Stimulated activated CD8-positive, alpha-beta memory T cell treated with anti-CD3 and anti-CD28 coated beads, Interleukin-7, amount 100 ng/mL, for 4 hours (primary cell): ENCODE results near the gene ADD2.

Source experiments
- DNase-seq, 2 donors: peaks; one replicate each; pipeline ENCODE4 v3.0.0-alpha.2; 2020; ENCODE audit warnings: low read depth in 2 of 2

The ADD2 gene

DNA sequence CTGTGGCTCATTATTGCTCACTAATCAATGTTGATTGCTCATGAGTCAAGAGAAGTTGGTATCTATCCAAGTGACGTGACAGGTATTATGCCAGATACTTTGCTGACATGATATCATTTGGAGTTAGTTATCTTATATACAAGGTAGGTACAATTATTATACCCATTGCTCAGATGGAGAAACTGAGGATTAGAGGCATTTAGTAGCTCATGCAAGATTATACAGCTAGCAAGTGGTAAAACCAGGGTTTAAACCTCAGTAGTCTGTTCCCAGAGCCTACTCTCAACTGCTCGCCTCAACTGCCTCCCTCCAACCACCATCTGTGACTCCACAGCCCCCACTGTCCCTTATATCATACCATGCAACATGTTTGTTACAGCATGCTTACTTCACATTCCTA lies 16.3 kb upstream of the ADD2 start:
- DNase-seq = no peak

DNA sequence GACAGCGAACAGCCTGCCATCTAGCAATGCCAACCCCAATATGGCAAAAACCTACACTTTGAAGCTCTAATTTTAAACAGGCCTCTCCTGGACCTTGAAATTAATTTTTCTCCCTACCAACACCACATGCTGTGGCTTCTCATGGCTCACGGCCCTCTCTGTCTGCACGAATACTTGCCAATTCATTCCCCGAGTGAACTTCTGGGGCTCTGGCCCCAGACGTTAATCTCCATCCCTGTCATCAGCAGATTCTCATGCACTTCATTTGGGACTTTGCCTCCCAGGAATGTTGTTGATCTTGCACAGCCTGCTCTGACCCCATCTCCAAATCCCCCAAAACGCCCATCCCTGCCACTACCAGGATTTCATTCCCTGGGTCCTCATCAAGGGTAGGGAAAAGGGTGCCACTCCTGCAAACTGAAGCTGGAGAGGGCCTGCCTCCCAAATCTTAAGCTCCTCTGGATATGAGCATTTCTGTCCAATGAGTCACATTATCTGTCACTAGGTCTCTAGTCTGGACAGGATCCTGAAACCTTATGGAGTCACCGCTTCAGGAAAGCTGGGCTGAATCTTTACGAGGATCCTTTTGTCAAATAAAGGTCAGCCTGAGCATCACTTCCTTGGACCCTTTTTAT lies 12.0 kb upstream of the ADD2 start:
- no peak for DNase-seq

DNA sequence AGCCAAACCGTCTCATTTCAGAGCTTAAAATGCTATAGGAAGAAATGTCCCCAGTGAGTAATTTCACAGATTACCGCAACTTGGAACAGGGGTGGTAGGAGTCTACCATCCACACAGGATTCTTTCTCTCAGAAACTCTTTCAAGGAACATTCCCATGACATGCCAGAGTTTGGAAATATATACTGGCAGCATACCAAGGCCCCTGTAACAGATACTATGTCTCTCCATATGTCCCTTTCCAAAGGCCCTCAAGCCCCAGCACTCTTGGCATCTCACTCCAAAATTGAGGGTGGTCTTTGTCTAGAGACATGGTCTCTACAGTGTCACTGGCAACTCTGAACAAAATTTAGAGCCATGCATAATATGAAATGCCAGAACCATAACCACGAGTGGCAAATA lies 11.5 kb upstream of the ADD2 start:
- no peak for DNase-seq

DNA sequence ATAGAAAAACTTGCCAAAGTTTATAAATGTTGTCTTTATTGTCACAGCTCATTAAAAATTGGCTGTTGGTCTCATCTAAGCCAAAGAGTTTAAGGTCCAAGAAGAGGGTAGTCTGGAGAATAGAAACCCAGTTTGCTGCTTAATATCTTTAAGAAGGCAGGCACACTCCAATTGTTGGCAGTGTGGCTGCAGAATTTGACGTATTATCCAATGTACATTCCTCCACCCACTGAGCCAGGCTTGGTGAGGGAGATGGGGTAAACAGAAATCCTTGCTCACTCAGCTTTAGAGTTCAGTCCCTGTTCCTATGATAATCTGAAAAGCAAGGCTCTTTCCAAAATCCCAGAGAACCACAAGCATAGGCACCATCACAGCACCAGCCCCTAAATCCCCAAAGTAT lies 10.7 kb upstream of the ADD2 start:
- no peak for DNase-seq

DNA sequence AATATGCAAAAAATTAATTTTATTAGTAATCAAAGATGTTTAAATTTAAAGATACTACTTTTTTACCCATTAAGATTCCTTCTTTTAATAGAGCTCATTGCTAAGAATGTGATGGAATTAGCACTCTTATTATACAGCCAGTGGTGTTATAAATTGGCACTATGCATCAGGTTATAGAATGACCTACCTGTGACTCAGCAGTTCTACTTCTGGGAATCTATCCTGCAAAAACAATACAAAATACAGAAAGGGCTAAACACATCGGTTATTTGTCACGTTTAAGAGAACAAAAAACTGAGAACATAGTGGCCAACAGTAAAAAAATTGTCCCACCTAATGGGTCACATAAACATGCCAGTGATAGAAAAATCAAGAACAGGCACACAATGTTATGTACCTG lies 9.4 kb upstream of the ADD2 start:
- no peak for DNase-seq

DNA sequence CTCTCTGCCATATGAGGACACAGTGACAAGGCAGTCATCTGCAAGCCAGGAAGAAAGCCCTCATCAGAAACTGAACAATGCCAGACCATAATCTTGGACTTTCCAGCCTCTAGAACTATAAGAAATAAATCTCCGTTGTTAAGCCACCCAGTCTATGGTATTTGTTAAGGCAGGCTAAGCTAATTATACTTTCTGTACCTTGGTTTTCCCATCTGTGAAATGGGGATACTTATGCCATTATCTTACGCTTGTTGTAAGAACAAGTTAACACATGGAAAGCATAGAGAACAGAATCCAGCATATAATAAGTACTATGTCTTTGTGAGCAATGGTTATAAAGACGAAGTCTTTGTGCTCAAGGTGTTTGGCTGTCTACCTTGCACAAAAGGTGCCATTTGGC lies 8.3 kb upstream of the ADD2 start:
- no peak for DNase-seq

DNA sequence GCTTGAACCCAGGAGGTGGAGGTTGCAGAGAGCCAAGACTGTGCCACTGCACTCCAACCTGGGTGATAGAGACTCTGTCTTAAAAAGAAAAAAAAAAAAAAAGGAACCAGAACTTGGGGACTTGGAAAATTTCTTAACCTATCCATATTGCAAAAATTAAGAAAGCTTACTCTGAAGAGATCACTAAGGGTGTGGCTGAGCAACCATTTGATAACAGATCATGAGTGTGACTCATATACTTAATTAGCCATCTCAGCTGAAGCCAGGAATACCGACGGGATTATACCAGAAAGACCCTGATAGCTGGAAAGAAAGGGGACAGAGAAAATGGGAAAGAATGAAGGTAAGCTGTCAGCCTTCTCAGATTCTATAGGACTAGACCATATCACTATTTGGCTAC lies 7.1 kb upstream of the ADD2 start:
- no peak for DNase-seq

DNA sequence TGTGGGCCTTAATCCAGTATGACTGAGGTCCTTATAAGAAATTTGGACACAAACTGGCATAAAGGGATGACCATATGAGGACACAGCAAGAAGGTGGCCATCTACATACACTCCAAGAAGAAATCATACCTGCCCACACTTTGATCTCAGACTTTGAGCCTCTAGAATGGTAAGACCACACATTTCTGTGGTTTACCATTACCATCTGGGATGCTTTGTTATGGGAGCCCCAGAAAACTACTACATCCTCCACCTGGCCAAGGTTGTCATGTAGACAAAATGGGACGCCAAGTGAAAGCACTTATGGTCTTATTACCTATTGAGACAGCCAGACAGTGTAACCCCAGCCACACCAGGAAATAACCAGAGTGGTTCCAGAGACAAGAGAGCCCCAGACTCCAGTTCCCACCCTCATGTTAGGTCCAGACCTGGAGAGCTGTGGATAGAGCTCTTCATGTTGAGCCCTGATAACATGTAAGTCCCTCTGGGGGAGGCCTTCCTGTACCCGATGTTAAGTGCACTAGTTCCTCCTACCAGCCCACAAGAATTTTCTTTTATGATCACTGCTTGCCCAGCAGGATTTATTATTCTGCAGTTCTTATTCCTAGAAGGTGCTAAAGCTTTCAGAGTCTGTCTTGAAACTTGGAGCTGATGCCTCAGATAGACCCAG lies 4.6 kb upstream of the ADD2 start:
- DNase-seq = no peak

DNA sequence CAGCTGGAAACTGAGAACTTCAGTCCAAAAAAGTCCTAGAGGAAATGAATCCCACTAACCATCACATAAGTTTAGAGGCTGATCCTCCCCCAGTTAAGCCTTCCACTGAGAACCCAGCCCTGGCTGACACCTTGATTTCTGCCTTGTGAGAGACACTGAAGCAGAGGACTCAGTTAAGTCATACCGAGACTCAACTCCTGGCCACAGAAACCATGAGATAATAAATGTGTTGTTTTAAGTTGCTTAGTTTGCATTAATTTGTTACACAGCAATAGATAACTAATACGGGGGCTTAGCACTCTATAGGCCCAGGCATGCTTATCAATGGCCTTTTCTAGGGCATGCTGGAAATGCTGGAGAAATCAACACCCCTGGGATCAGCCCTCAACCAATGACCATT lies 3.4 kb upstream of the ADD2 start:
- DNase-seq = no peak

DNA sequence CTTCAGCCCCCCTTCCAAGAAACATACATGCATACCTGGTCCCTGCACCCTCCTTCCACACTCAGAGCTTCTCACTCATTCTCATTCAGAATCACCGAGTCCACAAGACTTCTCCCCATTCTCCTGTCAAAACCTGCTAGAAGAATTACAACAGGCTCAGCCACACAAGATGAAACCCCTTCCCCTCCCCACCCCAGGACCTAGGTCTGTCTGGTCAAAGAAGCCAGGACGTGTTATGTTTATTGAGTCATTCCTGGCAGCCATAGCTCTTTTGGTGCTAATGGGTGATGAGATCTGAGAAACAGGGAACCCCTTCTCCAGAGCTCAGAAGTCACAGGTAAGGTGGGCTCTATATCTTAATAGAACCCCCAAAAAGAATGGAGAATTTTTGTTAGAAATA lies 1.4 kb upstream of the ADD2 start:
- DNase-seq = no peak

DNA sequence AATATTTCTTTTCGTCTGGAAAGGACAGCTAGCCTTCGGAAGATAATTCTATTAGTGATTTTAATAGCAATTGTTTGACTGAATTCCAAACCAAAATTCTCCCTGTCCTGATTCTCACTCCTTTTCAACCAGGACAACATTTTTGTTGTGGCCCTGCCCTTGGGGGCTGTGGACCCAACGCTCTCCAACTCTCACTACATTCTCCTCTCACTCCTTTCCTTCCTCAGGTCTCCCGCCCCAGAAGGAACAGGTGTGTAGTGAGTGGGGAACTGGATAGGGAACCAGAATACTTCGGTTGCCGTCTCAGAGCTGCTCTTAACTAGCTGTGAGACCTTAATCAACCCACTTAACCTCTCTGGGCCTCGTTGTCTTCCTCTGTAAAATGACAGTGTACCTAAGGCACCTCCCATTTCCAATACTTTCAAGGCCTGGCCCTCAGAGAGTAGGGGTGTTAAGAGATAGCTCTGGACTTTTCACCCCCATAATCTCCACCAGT lies 638 bp upstream of the ADD2 start:
- no peak for DNase-seq

DNA sequence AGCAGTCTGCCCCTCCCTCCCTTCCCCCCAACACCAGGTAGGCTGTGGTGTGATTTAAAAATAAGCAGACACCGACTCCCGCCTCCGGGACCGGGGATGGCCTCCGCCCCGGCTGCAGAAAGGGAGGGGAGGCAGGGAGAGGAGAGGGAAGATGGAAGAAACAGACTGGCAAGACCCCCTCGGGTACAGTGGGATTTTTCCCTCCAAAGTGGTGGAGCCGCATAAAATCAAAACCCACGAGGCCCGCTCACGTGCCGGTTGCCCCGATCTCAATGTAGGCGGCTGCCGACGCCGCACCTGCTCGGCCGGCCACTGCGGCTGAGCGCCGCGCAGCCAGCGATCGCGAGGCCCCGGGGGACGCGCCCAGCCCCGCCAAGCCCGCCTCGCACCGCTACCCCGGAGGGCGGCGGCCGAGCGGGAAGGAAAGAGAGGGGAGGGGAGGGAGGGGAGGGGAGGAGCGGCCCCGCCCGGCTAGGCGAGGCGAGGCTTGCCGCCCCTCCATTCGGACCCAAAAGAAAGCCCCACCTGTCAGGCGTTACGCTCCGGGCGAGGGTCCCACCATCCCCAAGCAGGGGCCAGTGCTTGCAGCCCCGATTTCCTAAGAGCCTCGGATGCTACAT lies 811 bp downstream of the ADD2 start:
- no peak for DNase-seq

DNA sequence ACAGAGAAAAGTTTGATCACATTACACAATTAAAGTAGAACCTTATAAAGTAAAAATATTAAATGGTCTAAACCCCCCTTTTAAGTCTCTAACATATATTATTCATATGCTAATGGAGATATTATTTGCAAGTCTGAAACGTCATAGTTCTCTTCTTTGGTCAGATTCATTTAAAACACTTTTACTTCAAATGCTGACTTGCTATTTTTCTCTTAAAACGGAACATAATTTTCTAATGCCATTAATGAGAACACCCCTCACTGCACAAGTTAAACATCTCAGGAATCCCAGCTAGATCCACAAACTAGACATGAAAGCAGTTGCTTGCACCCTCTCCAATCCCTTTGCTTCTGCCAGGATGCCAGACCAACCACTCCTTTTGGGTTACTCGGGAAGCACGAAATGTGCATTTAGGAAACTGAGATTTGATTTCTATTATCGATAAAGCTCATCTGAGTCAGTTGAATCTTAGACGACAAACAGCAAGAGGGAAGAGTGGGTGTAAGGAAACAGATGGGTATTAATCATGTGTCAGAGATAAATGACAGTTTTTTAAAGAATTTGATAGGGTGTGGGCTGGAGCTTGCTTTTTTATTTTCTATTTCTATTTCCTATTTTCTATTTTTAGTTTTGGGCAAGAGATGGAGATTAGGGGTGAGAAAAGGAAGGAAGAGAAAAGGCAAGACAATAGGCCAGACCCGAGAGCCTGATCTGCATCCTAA lies 1.5 kb downstream of the ADD2 start:
- no peak for DNase-seq

DNA sequence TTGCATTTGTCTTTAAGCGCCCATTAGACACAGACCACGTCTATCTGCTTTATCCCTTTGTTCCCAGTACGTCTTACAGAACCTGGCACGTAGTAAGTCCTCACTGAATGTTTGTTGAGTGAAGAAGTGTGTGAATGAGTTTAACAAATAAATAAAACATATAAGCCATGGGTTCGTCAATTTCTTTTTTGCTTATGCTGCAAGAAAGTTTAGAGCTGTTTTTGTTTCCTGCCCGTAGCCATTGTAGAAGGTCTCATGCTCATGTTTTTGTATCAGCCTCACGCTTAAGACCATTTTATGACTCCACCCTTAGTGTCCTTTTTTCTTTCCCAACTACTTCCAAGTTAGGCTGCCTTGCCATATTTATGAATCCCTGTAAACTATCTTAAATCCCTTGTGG lies 2.5 kb downstream of the ADD2 start:
- no peak for DNase-seq

DNA sequence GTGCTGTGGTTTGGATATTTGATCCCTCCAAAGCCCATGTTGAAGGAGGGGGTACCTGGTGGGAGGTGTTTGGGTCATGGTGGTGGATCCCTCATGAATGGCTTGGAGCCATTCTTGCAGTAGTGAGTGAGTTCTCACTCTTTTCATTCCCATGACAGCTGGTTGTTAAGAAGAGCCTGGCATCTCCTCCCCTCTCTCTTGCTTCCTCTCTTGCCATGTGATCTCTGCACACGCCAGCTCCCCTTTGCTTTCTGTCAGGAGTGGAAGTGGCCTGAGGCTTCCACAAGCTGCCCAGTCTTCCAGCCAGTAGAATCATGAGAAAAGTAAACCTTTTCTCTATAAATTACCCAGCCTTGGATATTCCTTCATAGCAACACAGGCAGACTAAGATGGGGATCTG lies 8.6 kb downstream of the ADD2 start:
- DNase-seq = no peak

DNA sequence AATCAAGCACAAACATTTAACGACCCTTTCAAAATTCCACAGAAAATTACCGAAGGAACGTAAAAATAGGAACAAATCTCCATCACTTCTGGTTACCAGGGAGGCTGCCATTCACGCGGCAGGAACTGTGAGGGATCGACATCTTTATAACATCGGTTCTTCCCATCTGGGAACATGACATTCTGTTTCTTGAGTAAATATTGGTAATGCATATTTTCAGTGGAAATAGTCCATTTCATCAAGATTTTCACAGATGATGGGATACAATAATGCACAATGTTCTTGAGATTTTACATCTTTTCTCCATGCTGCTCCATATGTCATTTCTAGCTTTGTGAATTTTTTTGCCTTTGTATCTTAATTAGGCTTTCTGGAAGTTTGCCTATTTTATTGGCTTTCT lies 10.0 kb downstream of the ADD2 start:
- DNase-seq = no peak

DNA sequence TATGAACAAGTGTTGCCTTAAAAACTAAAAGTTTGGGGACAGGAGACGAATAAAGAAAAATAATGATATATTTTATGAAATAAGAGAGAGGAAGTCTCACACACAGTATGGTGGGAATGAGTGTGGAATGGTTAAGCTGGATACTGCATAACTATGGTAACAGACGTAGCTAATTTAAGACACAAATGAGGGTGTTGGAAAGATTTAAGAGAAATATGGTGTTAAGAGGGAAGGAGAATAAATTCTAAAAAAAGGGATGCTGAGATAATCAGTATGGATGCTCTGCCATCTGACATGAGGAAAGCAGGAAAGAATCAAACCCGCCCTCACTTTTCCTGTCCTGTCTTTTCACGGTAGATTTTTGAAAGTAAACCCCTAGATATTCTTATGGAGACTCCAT lies 10.6 kb downstream of the ADD2 start:
- no peak for DNase-seq

DNA sequence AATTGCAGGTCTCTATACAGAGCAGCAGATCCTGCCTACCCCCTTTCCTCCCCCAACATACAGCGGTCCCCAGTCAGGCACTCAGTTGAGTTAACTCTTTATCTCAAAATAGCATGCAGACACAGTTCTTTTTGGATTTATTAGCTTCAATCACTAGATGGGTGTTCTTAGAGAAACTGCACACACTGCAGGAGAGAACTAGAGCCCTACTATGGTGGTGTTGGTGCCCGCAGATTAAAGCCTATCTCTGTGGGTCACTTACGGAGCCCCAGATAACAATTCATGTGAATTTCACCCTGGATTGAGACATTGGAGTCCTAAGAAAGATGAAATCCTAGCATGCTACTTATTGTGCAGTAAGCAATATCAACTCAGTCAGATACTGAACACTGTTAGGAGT lies 11.9 kb downstream of the ADD2 start:
- DNase-seq = no peak

DNA sequence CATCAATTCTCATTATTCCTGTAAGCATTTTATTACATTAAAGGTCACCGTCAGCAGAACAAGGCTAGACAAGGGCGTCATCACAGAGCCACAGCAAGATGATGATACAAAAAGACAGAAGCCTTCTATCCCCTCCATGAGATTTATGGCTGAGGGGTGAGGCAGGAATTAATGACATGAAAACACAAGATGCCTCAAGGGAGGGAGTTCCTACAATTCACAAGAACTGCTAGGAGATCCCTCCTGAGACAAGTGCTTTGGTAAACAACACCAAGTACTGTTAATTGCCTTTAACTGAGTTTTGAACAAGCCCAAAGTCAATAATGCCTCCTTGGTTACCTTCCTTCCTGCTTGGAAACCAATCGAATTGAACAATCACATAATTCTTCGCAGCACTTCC lies 14.1 kb downstream of the ADD2 start:
- no peak for DNase-seq

DNA sequence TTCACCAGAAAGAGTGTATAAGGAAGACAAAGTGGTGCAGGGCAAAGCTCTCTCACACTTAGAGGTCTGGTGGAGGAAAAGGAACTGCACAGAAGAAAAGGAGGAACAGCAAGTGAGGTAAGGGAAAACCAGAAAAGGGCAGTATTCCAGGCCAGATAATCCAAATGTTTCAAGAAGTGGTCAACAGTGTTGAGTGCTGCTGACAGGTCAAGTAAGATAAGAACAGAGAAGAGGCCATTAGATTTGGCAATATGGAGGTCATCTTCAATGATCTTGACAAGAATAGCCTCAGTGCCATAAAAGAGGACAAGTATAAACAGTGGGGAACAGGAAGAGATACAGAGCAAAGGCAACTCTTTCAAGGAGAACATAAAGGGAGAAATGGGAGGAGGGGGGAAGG lies 15.0 kb downstream of the ADD2 start:
- DNase-seq = no peak

DNA sequence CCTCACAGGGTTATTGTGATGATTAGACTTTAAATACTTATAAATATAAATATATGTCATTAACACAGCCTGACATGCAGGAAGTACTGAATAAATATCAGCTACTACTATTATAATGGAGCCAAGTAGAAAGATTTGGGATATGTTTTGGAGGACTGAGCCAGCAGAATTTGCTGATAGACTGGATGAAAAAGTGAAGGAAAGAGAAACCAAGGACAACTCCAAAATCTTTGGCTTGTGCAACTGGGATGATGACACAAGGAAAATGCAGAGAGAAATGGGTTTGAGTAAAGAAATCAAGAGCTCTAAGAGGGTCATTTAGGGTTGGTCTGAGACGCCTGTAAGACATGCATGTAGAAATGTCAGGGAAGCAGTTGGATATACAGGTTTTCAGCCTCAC lies 15.6 kb downstream of the ADD2 start:
- DNase-seq = no peak

DNA sequence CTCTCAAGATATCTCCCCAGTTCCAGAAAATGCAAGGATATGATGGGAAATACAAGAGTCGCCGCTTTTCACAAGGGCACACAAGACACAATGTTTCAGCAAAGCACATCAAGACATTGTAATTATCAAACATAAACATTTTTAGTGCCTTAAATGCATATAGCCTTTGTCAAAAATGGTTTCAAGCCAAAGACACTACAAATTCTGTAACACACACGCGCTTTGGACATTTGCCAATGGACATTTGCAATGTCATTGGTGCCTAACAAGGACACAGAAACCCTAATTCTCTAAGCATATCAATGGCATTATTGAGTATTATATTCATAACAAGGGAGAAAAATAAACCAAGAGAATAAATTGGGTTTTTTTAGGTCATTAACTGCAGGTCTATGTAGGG lies 16.1 kb downstream of the ADD2 start:
- DNase-seq = no peak

DNA sequence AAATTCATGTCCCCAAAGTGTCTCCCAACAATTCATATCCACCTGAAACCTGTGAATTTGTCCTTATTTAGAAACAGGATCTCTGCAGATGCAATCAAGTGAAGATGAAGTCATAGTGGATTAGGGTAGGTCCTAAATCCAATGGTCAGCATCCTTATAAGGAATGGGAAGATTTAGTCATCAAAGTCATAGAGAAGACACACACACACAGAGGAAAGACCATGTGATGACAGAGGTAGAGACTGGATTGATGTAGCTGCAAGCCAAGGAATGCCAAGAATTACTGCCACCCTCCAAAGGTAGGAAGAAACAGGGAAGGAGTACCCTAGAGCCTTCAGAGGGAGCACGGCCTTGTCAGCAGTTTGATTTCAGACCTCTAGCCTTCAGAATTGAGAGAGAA lies 17.7 kb downstream of the ADD2 start:
- DNase-seq = no peak
